SK-N-SH (cell line): ENCODE data around the gene EPHX1. TPM values are rescaled to one million over a fixed set of nuclear protein-coding genes. Genes with fewer than 3 reads are reported as not detected.

Experiments used
- CTCF ChIA-PET: fragments of 300-600, 350-600 bp; formaldehyde crosslinking; extraction: SDS; loops from one replicate; lab custom pipeline; 2021; lab: Yijun Ruan, JAX
- POLR2A ChIA-PET: fragments of 350-600 bp; sonication (Branson Sonifier 250); formaldehyde crosslinking; extraction: SDS; loops from one replicate; lab custom pipeline; 2020; ENCODE audit warnings: antibody characterized with exemption, inconsistent platforms; lab: Yijun Ruan, JAX
- DNase-seq: peaks from one replicate; pipeline ENCODE4 v3.0.0; 2012
- H2AFZ ChIP-seq: fragments of 200-600 bp; sonication (generic); 2 replicates; pipeline ENCODE4 v1.8.1; 2016; ENCODE audit warnings: antibody characterized with exemption, mild to moderate bottlenecking, low read depth
- H3F3A ChIP-seq: fragments of 200-600 bp; sonication (generic); replicated peaks from 2 replicates; pipeline ENCODE3; 2016; ENCODE audit warnings: antibody characterized with exemption, mild to moderate bottlenecking; ENCODE audit not compliant: insufficient read depth
- H3K27ac ChIP-seq, 2 experiments: fragments of 200-500 bp in 1 of 2; fragments of 200-600 bp in 1 of 2; sonication (Bioruptor generic) in 1 of 2; sonication (generic), shearing (Covaris generic) in 1 of 2; 2 replicates each; pipeline versions ENCODE4 v1.5.1 to v1.6.1; 2014 to 2016; ENCODE audit warnings: low read depth in 2 of 2, inconsistent platforms in 1 of 2, low read length in 1 of 2, mild to moderate bottlenecking in 1 of 2, mixed read lengths in 1 of 2
- H3K27me3 ChIP-seq: fragments of 200-600 bp; sonication (generic), shearing (Covaris generic); 2 replicates; pipeline ENCODE4 v1.6.1; 2016; ENCODE audit warnings: mixed run types; ENCODE audit not compliant: insufficient read depth
- H3K36me3 ChIP-seq, 2 experiments: fragments of 200-500 bp in 1 of 2; fragments of 200-600 bp in 1 of 2; sonication (Bioruptor generic) in 1 of 2; sonication (generic) in 1 of 2; replicated peaks in 1 of 2; 2 replicates each; pipeline versions ENCODE3 to v1.5.1; 2014 to 2016; ENCODE audit warnings: low read length in 1 of 2, mild to moderate bottlenecking in 1 of 2; ENCODE audit not compliant: insufficient read depth in 2 of 2, control insufficient read depth in 1 of 2
- H3K4me1 ChIP-seq, 2 experiments: fragments of 200-500 bp in 1 of 2; fragments of 200-600 bp in 1 of 2; sonication (Bioruptor generic) in 1 of 2; sonication (generic), shearing (Covaris generic) in 1 of 2; 2 replicates each; pipeline versions ENCODE4 v1.5.1 to v1.6.1; 2014 to 2016; ENCODE audit warnings: low read depth in 1 of 2, low read length in 1 of 2, mixed run types in 1 of 2; ENCODE audit not compliant: insufficient read depth in 2 of 2, control insufficient read depth in 1 of 2
- H3K4me2 ChIP-seq: fragments of 200-600 bp; sonication (generic), shearing (Covaris generic); 2 replicates; pipeline ENCODE4 v1.6.1; 2017; ENCODE audit warnings: mixed run types
- H3K4me3 ChIP-seq, 2 experiments: fragments of 200-500 bp in 1 of 2; fragments of 200-600 bp in 1 of 2; sonication (Bioruptor generic) in 1 of 2; sonication (generic), shearing (Covaris generic) in 1 of 2; 2 replicates each; pipeline versions ENCODE4 v1.5.1 to v1.8.1; 2014 to 2016; ENCODE audit warnings: low read depth in 2 of 2, inconsistent platforms in 1 of 2, low read length in 1 of 2, mild to moderate bottlenecking in 1 of 2, mixed read lengths in 1 of 2, moderate library complexity in 1 of 2
- H3K79me2 ChIP-seq: fragments of 200-600 bp; sonication (generic); 2 replicates; pipeline ENCODE4 v1.8.1; 2017; ENCODE audit warnings: mild to moderate bottlenecking; ENCODE audit not compliant: insufficient read depth
- H3K9ac ChIP-seq: fragments of 200-600 bp; sonication (generic); 2 replicates; pipeline ENCODE4 v1.6.1; 2017; ENCODE audit warnings: mixed run types
- H3K9me2 ChIP-seq: fragments of 200-600 bp; sonication (generic); 2 replicates; pipeline ENCODE4 v1.6.1; 2017; ENCODE audit warnings: mixed run types
- H3K9me3 ChIP-seq: fragments of 200-600 bp; sonication (generic); 2 replicates; pipeline ENCODE4 v1.6.1; 2017; ENCODE audit warnings: mixed run types, mild to moderate bottlenecking, moderate library complexity
- H4K20me1 ChIP-seq: fragments of 200-600 bp; sonication (generic); 2 replicates; pipeline ENCODE4 v1.6.1; 2017; ENCODE audit warnings: mild to moderate bottlenecking, mixed run types; ENCODE audit not compliant: insufficient read depth
- ELF1 ChIP-seq: IDR thresholded peaks from 2 replicates; pipeline ENCODE4 v1.4.0; 2012
- EZH2phosphoT487 ChIP-seq: fragments of 200-600 bp; sonication (generic); IDR thresholded peaks from 2 replicates; pipeline ENCODE4 v1.6.1; 2017; ENCODE audit warnings: low read depth, mixed run types, mild to moderate bottlenecking, antibody characterized with exemption, moderate library complexity, borderline replicate concordance
- FOSL2 ChIP-seq: IDR thresholded peaks from 2 replicates; pipeline ENCODE4 v1.4.0; 2012; ENCODE audit warnings: low read depth, mild to moderate bottlenecking, moderate library complexity, borderline replicate concordance
- FOXM1 ChIP-seq: IDR thresholded peaks from 2 replicates; pipeline ENCODE4 v1.4.0; 2012; ENCODE audit warnings: low read depth, mild to moderate bottlenecking
- IRF3 ChIP-seq: fragments of 150-350 bp; IDR thresholded peaks from 2 replicates; pipeline ENCODE4 v1.6.1; 2016; ENCODE audit warnings: mild to moderate bottlenecking, low read depth, low read length
- JUND ChIP-seq: IDR thresholded peaks from 2 replicates; pipeline ENCODE4 v1.4.0; 2012
- MXI1 ChIP-seq: IDR thresholded peaks from 2 replicates; pipeline ENCODE4 v1.6.1; 2012; ENCODE audit warnings: mild to moderate bottlenecking, low read depth, low read length, improper control_type of control experiment
- NFIC ChIP-seq: IDR thresholded peaks from 2 replicates; pipeline ENCODE4 v1.4.0; 2012; ENCODE audit warnings: borderline replicate concordance
- RAD21 ChIP-seq: IDR thresholded peaks from 2 replicates; pipeline ENCODE4 v1.6.1; 2012; ENCODE audit warnings: mild to moderate bottlenecking, low read length
- RCOR1 ChIP-seq: fragments of 150-350 bp; IDR thresholded peaks from 2 replicates; pipeline ENCODE4 v1.6.1; 2017; ENCODE audit warnings: antibody characterized with exemption, low read length
- SIN3A ChIP-seq: IDR thresholded peaks from 2 replicates; pipeline ENCODE4 v1.6.1; 2012; ENCODE audit warnings: low read depth, mild to moderate bottlenecking, low read length, moderate library complexity, borderline replicate concordance
- TAF1 ChIP-seq: IDR thresholded peaks from 2 replicates; pipeline ENCODE4 v1.6.1; 2012; ENCODE audit warnings: low read depth, mild to moderate bottlenecking, low read length, moderate library complexity, borderline replicate concordance
- TCF12 ChIP-seq: IDR thresholded peaks from 2 replicates; pipeline ENCODE4 v1.4.0; 2012
- USF1 ChIP-seq: IDR thresholded peaks from 2 replicates; pipeline ENCODE4 v1.4.0; 2012; ENCODE audit warnings: low read depth, borderline replicate concordance
- YY1 ChIP-seq: IDR thresholded peaks from 2 replicates; pipeline ENCODE4 v1.4.0; 2012; ENCODE audit warnings: low read depth, mild to moderate bottlenecking
- ZBTB33 ChIP-seq: IDR thresholded peaks from 2 replicates; pipeline ENCODE4 v1.4.0; 2012; ENCODE audit warnings: low read depth, borderline replicate concordance
- WGBS: methylation state at CpG from one replicate; pipeline ENCODE4 v1.1.6; 2017; ENCODE audit warnings: low lambda C conversion rate; 5-methylcytosine and 5-hydroxymethylcytosine counted together
- polyA plus RNA-seq, 3 experiments: library from polyadenylated mRNA; depleted of rRNA; stranded (reverse); fragments of >200 nt; gene quantifications; 2 replicates each; pipeline ENCODE4 v1.2.3, GENCODE V29; 2012
- TF ChIP-seq, protein P1 (sequence below): IDR thresholded peaks from 2 replicates; pipeline ENCODE4 v1.6.1; 2012; ENCODE audit warnings: mild to moderate bottlenecking, low read depth, low read length, moderate library complexity

EPHX1 gene
- polyA plus RNA-seq, 1 of the 3 experiments (the other 2 are of a cell fraction), result 45.7 TPM

DNA sequence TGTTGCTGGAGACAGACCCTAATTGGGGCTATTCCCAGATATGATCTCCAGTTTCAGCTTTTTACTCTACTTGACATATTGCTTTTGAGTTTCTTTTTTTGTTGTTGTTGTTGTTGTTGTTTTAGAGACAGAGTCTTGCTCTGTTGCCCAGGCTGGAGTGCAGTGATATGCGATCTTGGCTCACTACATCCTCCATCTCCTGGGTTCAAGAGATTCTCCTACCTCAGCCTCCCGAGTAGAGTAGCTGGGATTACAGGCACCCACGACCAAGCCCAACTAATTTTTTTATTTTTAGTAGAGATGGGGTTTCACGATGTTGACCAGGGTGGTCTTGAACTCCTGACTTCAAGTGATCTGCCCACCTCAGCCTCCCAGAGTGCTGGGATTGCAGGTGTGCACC is 33.6 kb upstream of the EPHX1 start (continued):
- TF ChIP-seq ZBTB33, result no peak
- no peak for TF ChIP-seq FOSL2
- TF ChIP-seq, protein P1, sequence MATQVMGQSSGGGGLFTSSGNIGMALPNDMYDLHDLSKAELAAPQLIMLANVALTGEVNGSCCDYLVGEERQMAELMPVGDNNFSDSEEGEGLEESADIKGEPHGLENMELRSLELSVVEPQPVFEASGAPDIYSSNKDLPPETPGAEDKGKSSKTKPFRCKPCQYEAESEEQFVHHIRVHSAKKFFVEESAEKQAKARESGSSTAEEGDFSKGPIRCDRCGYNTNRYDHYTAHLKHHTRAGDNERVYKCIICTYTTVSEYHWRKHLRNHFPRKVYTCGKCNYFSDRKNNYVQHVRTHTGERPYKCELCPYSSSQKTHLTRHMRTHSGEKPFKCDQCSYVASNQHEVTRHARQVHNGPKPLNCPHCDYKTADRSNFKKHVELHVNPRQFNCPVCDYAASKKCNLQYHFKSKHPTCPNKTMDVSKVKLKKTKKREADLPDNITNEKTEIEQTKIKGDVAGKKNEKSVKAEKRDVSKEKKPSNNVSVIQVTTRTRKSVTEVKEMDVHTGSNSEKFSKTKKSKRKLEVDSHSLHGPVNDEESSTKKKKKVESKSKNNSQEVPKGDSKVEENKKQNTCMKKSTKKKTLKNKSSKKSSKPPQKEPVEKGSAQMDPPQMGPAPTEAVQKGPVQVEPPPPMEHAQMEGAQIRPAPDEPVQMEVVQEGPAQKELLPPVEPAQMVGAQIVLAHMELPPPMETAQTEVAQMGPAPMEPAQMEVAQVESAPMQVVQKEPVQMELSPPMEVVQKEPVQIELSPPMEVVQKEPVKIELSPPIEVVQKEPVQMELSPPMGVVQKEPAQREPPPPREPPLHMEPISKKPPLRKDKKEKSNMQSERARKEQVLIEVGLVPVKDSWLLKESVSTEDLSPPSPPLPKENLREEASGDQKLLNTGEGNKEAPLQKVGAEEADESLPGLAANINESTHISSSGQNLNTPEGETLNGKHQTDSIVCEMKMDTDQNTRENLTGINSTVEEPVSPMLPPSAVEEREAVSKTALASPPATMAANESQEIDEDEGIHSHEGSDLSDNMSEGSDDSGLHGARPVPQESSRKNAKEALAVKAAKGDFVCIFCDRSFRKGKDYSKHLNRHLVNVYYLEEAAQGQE, result no peak

DNA sequence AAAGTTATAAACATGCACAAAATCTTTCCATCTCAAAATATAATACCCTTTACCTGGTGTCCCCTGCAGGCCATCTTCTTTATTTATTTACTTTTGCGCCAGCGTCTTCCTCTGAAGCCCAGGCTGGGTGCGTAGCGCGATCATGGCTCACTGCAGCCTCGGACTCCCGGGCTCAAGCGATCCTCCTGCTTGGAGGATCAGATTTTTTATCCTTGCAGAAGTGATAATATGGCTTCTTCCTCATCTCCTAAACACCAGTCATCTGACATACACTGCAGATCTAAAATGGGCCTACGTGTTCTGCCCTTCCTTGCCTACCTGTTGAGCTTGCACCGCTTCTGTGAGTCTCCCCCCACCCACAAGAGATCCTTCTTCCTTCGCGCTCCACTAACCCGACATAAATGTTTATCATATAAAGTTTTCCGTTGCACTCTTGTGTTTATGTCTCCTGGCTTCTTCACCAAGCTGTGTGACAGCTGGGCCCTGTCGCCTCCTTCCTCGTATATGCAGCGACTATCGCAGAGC is 32.8 kb upstream of the EPHX1 start:
- Histone ChIP-seq H3K9ac (peak overlapping the region; percentile 64; the same call in 1 of the 2 replicates), H4K20me1 (peaks cover 30% of the 10 kb centered on the region), H3K4me1 (peaks cover 18 to 24% of the 10 kb centered on the region in 2 experiments), H3F3A (peaks cover 27% of the 10 kb centered on the region), H3K27ac (peak overlapping the region; percentile 57 to 82), H3K4me3 (peak overlapping the region; percentile 81 to 88), H2AFZ (peak overlapping the region; percentile 98), H3K79me2 (peaks cover 44% of the 10 kb centered on the region), H3K4me2 (peak overlapping the region; percentile 91), H3K9me3 (no peaks in the 10 kb centered on the region), H3K36me3 (peaks cover 2 to 17% of the 10 kb centered on the region in 2 experiments), H3K9me2 (no peaks in the 10 kb centered on the region), H3K27me3 (no peaks in the 10 kb centered on the region)
- CTCF ChIA-PET, result interaction anchor here (0.7 to 18.9 kb wide), 43 partner anchors 9 to 322 kb away, joined by 3 to 473 read pairs (median 4); partner anchors contain the start of genes ENAH, EPHX1, PYCR2 and TMEM63A
- POLR2A ChIA-PET, result interaction anchor here (0.5 to 1.9 kb wide), 19 partner anchors 8 to 316 kb away, joined by 3 to 14 read pairs (median 4); partner anchors contain the start of genes ENAH, EPHX1, H3-3A and PYCR2
- DNase-seq, result no peak
- 32% methylated on average over 18 of the region's 18 CpGs for WGBS
- TF ChIP-seq YY1 (no peak), RAD21 (no peak), MXI1 (no peak), ELF1 (no peak), TCF12 (no peak), NFIC (no peak), FOXM1 (no peak), TAF1 (no peak), IRF3 (no peak), USF1 (no peak), ZBTB33 (no peak), FOSL2 (no peak), EZH2phosphoT487 (no peak), JUND (no peak), SIN3A (no peak), RCOR1 (no peak)
